Large intestine (tissue), 3 donors: ENCODE measurements around the gene PLEKHM3. TPM values are rescaled to one million over a fixed set of nuclear protein-coding genes. Genes with fewer than 3 reads are reported as not detected.

Experiments
- DNase-seq, 2 donors: peaks; one replicate each; pipeline versions ENCODE4 v3.0.0 to v3.0.0-alpha.2; 2013
- H3K27ac ChIP-seq: one replicate; pipeline ENCODE4 v1.5.1; 2013; ENCODE audit warnings: low read length
- H3K27me3 ChIP-seq: 2 replicates; pipeline ENCODE4 v1.6.1; 2013; ENCODE audit warnings: low read length; ENCODE audit not compliant: control insufficient read depth, insufficient read depth
- H3K36me3 ChIP-seq: 2 replicates; pipeline ENCODE4 v1.6.1; 2013; ENCODE audit warnings: low read length; ENCODE audit not compliant: control insufficient read depth, insufficient read depth
- H3K4me1 ChIP-seq: one replicate; pipeline ENCODE4 v1.6.1; 2013; ENCODE audit warnings: low read length; ENCODE audit not compliant: control insufficient read depth, insufficient read depth
- H3K4me3 ChIP-seq: one replicate; pipeline ENCODE4 v1.5.1; 2013; ENCODE audit warnings: low read length
- H3K9me3 ChIP-seq: one replicate; pipeline ENCODE4 v1.6.1; 2013; ENCODE audit warnings: mild to moderate bottlenecking, low read depth, low read length, moderate library complexity; ENCODE audit not compliant: control insufficient read depth
- WGBS: methylation state at CpG from one replicate; pipeline ENCODE4 v1.1.5; 2013; ENCODE audit warnings: low lambda C conversion rate; ENCODE audit not compliant: insufficient coverage; 5-methylcytosine and 5-hydroxymethylcytosine counted together
- polyA plus RNA-seq: library from polyadenylated mRNA; unstranded; fragments of 120-200 nt; gene quantifications from one replicate; pipeline ENCODE4 v1.2.1, GENCODE V29; 2013

PLEKHM3 gene
- polyA plus RNA-seq, 1 donor = 11.3 TPM

- H3K4me3 ChIP-seq = no peak overlapping the region
- no peaks in the 10 kb centered on the region for H3K36me3 ChIP-seq
- 0% methylated on average over 1 of the region's 3 CpGs for WGBS
- H3K27ac ChIP-seq = no peak overlapping the region
- no peak for DNase-seq
- H3K4me1 ChIP-seq = peaks cover 27% of the 10 kb centered on the region
- H3K27me3 ChIP-seq = no peaks in the 10 kb centered on the region
- H3K9me3 ChIP-seq = no peaks in the 10 kb centered on the region
These were observed 180.0 kb downstream of the PLEKHM3 start for GRCh38 chr2:207845202-207845864.

DNA sequence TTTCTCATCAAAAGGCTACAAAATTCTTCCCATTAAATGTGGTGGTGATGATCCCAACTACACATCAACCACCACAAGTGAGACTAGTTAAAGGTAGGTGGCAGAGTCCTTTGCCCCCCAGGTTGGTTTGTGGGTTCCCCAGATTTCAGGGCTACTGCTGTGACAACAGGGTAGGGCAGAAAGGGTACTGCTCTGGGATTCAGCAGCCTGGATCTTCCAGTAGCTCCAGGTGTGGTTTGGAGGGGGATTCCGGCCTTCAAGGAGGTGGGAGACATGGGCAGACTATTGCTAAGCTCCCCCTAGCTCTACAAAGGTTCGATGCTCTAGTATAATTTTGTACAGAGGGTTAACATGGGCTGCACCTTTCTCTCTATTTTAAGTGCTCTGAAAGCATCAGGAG, 180.7 kb downstream of the PLEKHM3 start:
- Histone ChIP-seq H3K27ac (no peak overlapping the region), H3K4me1 (peaks cover 27% of the 10 kb centered on the region), H3K4me3 (no peak overlapping the region), H3K27me3 (no peaks in the 10 kb centered on the region), H3K36me3 (no peaks in the 10 kb centered on the region), H3K9me3 (no peaks in the 10 kb centered on the region)
- DNase-seq = no peak
- WGBS = no CpG with 5 or more reads among the region's 2 CpGs

GRCh38 chr2:207840101-207840500, 185.2 kb downstream of the PLEKHM3 start:
- WGBS = no CpG with 5 or more reads among the region's 1 CpG
- DNase-seq = no peak

GRCh38 chr2:207839575-207839974, 185.8 kb downstream of the PLEKHM3 start:
- no peak overlapping the region for H3K4me3 ChIP-seq
- H3K27ac ChIP-seq = no peak overlapping the region
- no peaks in the 10 kb centered on the region for H3K9me3 ChIP-seq
- H3K4me1 ChIP-seq = peaks cover 6% of the 10 kb centered on the region
- H3K27me3 ChIP-seq = no peaks in the 10 kb centered on the region
- WGBS = no CpG with 5 or more reads among the region's 3 CpGs
- no peak for DNase-seq
- no peaks in the 10 kb centered on the region for H3K36me3 ChIP-seq

More at GRCh38 chr2:207840101-207840500, 185.2 kb downstream of the PLEKHM3 start:
- Histone ChIP-seq H3K27me3 (no peaks in the 10 kb centered on the region), H3K4me3 (no peak overlapping the region), H3K36me3 (no peaks in the 10 kb centered on the region), H3K9me3 (no peaks in the 10 kb centered on the region), H3K27ac (no peak overlapping the region), H3K4me1 (peaks cover 10% of the 10 kb centered on the region)

- no peak for DNase-seq
- H3K27ac ChIP-seq = no peak overlapping the region
- no peaks in the 10 kb centered on the region for H3K9me3 ChIP-seq
- H3K27me3 ChIP-seq = no peaks in the 10 kb centered on the region
- H3K36me3 ChIP-seq = no peaks in the 10 kb centered on the region
- no peak overlapping the region for H3K4me3 ChIP-seq
- H3K4me1 ChIP-seq = peaks cover 6% of the 10 kb centered on the region
- 100% methylated on average over 1 of the region's 1 CpG for WGBS
These were observed 186.3 kb downstream of the PLEKHM3 start for GRCh38 chr2:207839028-207839427.

- H3K27ac ChIP-seq = no peak overlapping the region
- no peak for DNase-seq
These were observed 188.7 kb downstream of the PLEKHM3 start for GRCh38 chr2:207836521-207837133.

GRCh38 chr2:207835805-207836204, 189.5 kb downstream of the PLEKHM3 start:
- no peak overlapping the region for H3K4me3 ChIP-seq
- H3K27me3 ChIP-seq = no peaks in the 10 kb centered on the region
- peaks cover 28% of the 10 kb centered on the region for H3K4me1 ChIP-seq
- no CpG with 5 or more reads among the region's 1 CpG for WGBS
- H3K27ac ChIP-seq = no peak overlapping the region
- no peaks in the 10 kb centered on the region for H3K36me3 ChIP-seq
- H3K9me3 ChIP-seq = no peaks in the 10 kb centered on the region
- no peak for DNase-seq

More at GRCh38 chr2:207836521-207837133, 188.7 kb downstream of the PLEKHM3 start:
- Histone ChIP-seq H3K27me3 (no peaks in the 10 kb centered on the region), H3K4me1 (peaks cover 20% of the 10 kb centered on the region), H3K4me3 (no peak overlapping the region), H3K36me3 (no peaks in the 10 kb centered on the region), H3K9me3 (no peaks in the 10 kb centered on the region)
- no CpG with 5 or more reads among the region's 7 CpGs for WGBS

GRCh38 chr2:207833251-207833751, 192.0 kb downstream of the PLEKHM3 start:
- no peaks in the 10 kb centered on the region for H3K9me3 ChIP-seq
- no peaks in the 10 kb centered on the region for H3K36me3 ChIP-seq
- H3K27ac ChIP-seq = peak overlapping the region; percentile 63
- no peaks in the 10 kb centered on the region for H3K27me3 ChIP-seq
- no peak overlapping the region for H3K4me3 ChIP-seq
- peak; percentile 58 to 71 for DNase-seq
- peaks cover 46% of the 10 kb centered on the region for H3K4me1 ChIP-seq
- 33% methylated on average over 1 of the region's 3 CpGs for WGBS

DNA sequence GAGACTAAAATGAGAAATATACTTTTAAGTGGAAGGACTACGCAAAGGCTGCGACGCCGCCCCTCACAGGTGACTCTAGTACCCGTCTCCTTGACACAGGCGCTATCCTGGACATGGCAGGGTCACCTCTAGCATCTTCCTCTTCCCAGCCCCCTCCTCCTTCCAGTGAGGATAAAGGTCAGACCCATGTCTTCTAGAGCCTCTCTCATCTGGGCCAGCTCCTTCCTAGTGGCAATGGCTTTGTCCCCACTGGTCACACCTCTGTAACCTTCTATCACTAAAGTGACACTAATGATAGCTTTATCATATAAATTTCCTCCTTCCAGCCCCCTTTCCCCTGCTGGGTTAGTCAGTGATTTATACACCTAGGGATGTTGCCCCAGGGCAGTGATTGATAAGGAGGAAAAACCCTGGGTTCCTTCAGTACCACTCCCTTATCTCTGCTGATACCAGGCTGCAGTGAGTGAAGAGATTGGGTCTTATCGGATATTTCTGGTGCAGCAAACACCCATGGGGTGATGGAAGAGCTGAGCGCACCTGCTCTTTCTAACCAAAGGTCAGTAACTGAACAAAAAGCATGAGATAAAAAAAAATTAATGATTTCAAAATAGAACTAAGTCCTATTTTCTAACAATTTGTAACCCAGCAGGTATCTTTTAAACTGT, 193.6 kb downstream of the PLEKHM3 start:
- peaks cover 46% of the 10 kb centered on the region for H3K4me1 ChIP-seq
- no peak overlapping the region for H3K4me3 ChIP-seq
- no peaks in the 10 kb centered on the region for H3K27me3 ChIP-seq
- no peaks in the 10 kb centered on the region for H3K9me3 ChIP-seq
- H3K27ac ChIP-seq = peak overlapping the region; percentile 63
- DNase-seq = peak; percentile 69 to 89
- H3K36me3 ChIP-seq = peaks cover 10% of the 10 kb centered on the region
- WGBS = no CpG with 5 or more reads among the region's 8 CpGs

DNA sequence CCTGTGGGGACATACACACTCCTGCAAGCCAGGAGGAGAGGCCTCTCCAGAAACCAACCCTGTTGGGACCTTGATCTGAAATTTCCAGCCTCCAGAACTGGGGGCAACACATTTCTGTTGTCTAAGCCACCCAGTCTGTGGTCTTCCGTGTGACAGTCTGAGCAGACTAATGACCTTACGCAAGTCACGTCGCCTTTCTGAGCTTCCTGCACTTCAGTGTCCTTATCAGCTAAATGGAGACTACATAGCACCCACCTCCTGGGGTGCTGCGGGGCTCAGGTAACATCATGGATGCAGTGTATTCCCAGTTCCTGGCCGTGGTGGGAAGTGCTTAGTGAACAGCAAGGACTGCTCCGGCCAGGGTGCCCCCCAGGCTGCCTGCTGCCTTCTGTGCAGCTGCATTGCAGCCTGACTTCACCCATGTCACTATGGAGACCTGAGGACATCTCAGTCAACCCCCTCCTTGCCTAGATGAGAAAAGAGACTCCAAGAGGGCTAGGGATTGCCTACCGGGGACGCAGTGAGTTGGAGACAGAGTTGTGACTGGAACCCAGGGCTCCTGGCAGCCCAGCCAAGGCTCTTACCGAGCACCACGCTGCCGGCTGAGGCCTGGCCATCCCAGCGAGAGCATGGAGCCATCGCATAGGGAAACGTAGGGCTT, 194.4 kb downstream of the PLEKHM3 start:
- peak in 1 of 2 donors; percentile 80 for DNase-seq
- H3K27me3 ChIP-seq = no peaks in the 10 kb centered on the region
- no CpG with 5 or more reads among the region's 15 CpGs for WGBS
- H3K27ac ChIP-seq = peak overlapping the region; percentile 63
- H3K9me3 ChIP-seq = no peaks in the 10 kb centered on the region
- H3K36me3 ChIP-seq = peaks cover 17% of the 10 kb centered on the region
- no peak overlapping the region for H3K4me3 ChIP-seq
- H3K4me1 ChIP-seq = peaks cover 43% of the 10 kb centered on the region
